Activated naive CD4-positive, alpha-beta T cell treated with anti-CD3 and anti-CD28 coated beads, Interleukin-2, amount 50 U/mL, for 24 hours (primary cell): ENCODE results near the gene PRM2.
A peak's percentile ranks its signal among the peaks of the same experiment; 100 is the strongest.

Experiments used
- H3K27ac Mint-ChIP-seq: one replicate; pipeline ENCODE4 v1.8.0; 2021; ENCODE audit warnings: mild to moderate bottlenecking, mixed read lengths
- H3K27me3 Mint-ChIP-seq: one replicate; pipeline ENCODE4 v1.8.0; 2021; ENCODE audit warnings: mixed read lengths
- H3K36me3 Mint-ChIP-seq: one replicate; pipeline ENCODE4 v1.8.0; 2021; ENCODE audit warnings: mixed read lengths
- H3K4me1 Mint-ChIP-seq: one replicate; pipeline ENCODE4 v1.8.0; 2021; ENCODE audit warnings: mixed read lengths
- H3K4me3 Mint-ChIP-seq: one replicate; pipeline ENCODE4 v1.8.0; 2021; ENCODE audit warnings: mild to moderate bottlenecking, mixed read lengths
- H3K9me3 Mint-ChIP-seq: one replicate; pipeline ENCODE4 v1.8.0; 2021; ENCODE audit warnings: mixed read lengths

Gene PRM2, protein sequence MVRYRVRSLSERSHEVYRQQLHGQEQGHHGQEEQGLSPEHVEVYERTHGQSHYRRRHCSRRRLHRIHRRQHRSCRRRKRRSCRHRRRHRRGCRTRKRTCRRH

DNA sequence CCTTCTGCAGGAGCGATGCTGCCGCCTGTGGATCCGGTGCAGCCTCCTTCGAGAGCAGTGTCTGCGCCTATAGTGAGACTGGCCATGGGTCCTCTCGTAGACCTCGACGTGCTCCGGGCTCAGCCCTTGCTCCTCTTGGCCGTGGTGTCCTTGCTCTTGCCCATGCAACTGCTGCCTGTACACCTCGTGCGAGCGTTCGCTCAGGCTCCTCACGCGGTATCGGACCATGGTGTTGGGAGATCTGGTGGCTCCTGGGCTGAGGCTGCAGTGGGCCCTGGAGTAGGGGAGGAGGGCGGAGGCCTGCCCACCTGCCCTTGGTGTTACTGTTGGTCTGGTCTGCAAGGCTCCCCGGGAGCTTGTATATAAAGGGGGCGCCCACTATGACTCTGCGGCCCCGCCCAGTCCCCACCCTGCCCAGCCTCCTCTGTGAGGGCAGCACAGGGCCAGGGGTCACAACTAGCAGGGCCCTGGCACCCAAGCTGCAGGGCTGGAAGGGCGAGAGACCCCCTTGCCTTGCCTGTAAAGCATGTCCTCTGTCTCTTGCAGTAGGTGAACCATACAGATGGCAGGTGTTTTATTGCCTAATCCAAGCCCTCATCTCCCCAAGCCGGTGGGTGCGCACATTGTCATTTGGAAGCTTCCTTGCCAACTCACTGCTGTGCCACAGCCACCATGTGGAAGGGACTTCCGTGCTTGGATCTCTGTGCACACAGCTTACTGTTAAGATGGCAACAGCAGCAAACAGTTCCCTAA lies at the start of gene PRM2:
TSS of gene PRM2 (minus strand) at position 338 of the 753 bp plus-strand sequence. CDS start at position 228, 110 bp downstream.
- H3K4me3 Mint-ChIP-seq = no peak within 1 kb of the TSS
- H3K27me3 Mint-ChIP-seq = no peaks in the 10 kb centered on the region
- no peaks in the 10 kb centered on the region for H3K9me3 Mint-ChIP-seq
- peak within 1 kb of the TSS; percentile 48 for H3K27ac Mint-ChIP-seq
- H3K36me3 Mint-ChIP-seq = no peaks in the 10 kb centered on the region
- H3K4me1 Mint-ChIP-seq = no peaks in the 10 kb centered on the region

DNA sequence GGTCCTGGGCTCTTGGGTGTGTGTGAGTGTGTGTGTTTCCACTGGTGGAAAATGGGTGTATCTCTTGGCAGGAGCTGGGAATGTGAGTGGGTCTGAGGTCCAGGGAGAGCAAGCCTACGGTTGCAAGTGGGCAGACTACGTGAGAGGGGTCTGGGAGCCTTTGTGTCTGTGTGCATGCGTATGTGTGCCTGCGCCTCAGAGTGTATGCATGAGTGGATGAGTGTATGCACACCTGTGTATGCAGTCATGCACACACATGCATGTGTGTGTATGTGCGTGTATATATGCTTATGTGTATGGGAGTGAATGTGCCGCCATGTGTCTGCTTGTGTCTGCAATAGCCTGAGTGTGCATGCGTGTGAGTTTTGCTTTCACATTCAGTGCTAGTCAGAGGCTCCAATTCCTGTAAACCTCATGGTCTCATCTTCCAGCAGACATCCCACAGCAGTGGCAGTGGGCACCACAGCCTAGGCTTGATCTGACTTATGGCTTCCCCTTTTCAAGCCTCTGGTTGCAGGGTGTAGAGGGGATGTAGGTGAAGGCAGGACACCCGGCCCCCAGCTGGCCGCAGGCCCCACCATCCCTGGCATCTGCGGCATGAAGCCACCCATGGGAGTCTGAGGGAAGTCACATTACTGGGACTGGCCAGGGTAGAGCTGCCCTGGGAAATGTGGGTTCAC lies 49.3 kb upstream of the PRM2 start:
- Mint-ChIP-seq H3K4me1 (peaks cover 36% of the 10 kb centered on the region), H3K36me3 (no peaks in the 10 kb centered on the region), H3K4me3 (no peak overlapping the region), H3K9me3 (no peaks in the 10 kb centered on the region), H3K27ac (no peak overlapping the region), H3K27me3 (no peaks in the 10 kb centered on the region)

DNA sequence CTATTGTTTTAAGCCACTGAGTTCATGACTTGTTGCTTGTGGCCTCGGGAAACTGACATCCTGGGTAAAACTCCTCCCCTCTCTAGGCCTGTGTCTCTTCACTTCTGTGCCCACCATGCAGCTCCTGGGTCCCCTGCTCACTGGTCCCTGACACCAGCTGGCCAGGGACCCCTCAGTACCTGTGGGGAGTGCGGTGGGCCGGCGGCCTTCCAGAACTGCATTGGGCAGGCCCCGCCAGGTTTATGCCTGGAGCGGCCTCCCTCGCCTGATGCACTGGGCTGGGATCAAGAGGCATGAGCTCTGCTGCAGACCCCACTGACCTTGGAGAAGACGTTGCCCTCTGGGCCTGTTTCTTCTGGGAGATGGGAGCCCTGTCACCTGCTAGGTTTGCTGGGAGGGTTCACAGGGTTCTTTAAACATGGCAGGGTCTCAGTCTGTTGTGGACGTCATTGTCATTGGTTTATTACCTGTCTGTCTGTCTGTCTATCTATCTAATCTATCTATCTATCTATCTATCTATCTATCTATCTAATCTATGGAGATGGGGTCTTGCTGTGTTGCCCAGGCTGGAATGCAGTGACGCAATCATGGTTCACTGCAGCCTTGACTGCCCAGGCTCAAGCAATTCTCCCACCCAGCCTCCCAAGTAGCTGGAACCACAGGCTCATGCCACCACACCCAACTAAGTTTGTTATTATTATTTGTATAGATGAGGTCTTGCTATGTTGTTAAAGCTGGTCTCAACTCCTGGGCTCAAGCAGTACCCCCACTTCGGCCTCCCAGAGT lies 47.5 kb upstream of the PRM2 start:
- peaks cover 30% of the 10 kb centered on the region for H3K4me1 Mint-ChIP-seq
- no peaks in the 10 kb centered on the region for H3K27me3 Mint-ChIP-seq
- H3K9me3 Mint-ChIP-seq = no peaks in the 10 kb centered on the region
- H3K4me3 Mint-ChIP-seq = no peak overlapping the region
- no peaks in the 10 kb centered on the region for H3K36me3 Mint-ChIP-seq
- H3K27ac Mint-ChIP-seq = no peak overlapping the region

DNA sequence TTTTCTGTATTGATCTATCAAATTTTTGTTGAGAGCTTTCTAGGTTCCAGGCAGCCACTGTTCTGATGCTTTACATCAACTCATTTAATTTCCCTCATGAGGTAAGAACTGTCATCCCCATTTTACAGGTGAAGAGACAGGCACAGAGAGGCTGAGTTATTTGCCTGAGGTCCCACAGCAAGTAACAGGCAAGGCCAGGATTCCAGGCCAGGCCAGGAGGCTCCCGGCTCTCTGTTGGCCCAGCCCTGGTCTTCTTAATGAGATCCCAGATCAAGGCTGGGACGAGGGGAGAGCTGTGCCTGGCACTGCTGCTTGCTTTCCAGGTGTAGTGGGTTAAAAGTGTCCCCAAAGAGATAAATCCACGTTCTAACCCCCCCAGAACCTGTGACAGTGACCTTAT lies 46.5 kb upstream of the PRM2 start:
- Mint-ChIP-seq H3K36me3 (no peaks in the 10 kb centered on the region), H3K4me1 (peaks cover 21% of the 10 kb centered on the region), H3K27me3 (no peaks in the 10 kb centered on the region), H3K9me3 (no peaks in the 10 kb centered on the region), H3K27ac (no peak overlapping the region), H3K4me3 (no peak overlapping the region)

DNA sequence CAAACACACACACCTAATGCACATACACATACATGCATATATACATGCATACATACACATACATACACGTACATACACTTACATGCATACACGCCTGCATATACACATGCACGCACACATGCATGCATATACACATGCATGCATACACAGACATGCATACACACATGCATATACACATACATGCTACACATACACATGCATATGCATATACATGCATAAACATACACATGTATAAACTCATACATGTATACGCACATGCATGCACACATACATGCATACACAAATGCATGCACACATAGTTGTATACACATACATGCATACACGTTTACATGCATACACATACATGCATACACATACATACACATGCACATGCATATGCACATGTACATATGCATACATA lies 45.4 kb upstream of the PRM2 start:
- Mint-ChIP-seq H3K27ac (no peak overlapping the region), H3K27me3 (no peaks in the 10 kb centered on the region), H3K9me3 (no peaks in the 10 kb centered on the region), H3K36me3 (no peaks in the 10 kb centered on the region), H3K4me1 (peaks cover 10% of the 10 kb centered on the region), H3K4me3 (no peak overlapping the region)

DNA sequence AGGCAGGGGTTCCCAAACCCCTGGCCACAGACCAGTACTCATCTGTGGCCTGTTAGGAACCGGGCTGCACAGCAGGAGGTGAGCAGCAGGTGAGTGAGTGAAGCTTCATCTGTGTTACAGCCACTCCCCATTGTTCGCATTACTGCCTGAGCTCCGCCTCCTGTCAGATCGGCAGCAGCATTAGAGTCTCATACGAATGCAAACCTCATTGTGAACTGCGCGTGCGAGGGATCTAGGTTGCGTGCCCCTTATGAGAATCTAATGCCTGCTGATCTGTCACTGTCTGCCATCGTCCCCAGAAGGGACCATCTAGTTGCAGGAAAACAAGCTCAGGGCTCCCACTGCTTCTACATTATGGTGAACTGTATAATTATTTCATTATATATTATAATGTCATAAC lies 43.9 kb upstream of the PRM2 start:
- Mint-ChIP-seq H3K4me1 (peaks cover 6% of the 10 kb centered on the region), H3K9me3 (no peaks in the 10 kb centered on the region), H3K27me3 (no peaks in the 10 kb centered on the region), H3K36me3 (no peaks in the 10 kb centered on the region), H3K4me3 (no peak overlapping the region), H3K27ac (no peak overlapping the region)

DNA sequence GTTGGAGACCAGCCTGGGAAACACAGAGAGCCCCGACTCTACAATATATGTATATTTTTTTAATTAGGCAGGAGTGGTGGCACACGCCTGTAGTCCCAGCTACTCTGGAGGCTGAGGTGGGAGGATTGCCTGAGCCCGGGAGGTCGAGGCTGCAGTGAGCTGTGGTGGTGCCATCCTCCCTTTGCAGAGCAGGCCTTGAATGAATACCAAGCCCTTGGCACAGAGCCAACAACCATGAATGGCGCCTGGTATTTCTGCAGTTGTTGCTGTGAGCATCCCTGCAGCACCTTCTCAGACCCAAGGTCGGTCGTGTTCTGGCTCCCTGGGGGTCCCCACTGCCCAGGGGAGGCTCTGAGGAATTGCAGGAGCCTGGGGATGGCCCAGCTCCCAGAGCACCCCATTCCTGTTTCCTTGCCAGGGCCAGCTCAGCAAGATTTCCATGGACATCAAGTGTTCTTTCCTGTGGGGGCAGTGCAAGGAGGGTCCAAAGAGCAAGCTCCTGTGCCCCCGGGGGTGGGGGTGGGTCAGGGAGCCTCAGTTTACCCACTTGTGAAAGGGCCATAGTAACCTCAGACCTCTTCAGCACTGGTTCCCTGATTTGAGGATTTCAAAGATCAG lies 43.4 kb upstream of the PRM2 start:
- Mint-ChIP-seq H3K27me3 (no peaks in the 10 kb centered on the region), H3K4me1 (peaks cover under 1% of the 10 kb centered on the region), H3K9me3 (no peaks in the 10 kb centered on the region), H3K27ac (no peak overlapping the region), H3K4me3 (no peak overlapping the region), H3K36me3 (no peaks in the 10 kb centered on the region)

DNA sequence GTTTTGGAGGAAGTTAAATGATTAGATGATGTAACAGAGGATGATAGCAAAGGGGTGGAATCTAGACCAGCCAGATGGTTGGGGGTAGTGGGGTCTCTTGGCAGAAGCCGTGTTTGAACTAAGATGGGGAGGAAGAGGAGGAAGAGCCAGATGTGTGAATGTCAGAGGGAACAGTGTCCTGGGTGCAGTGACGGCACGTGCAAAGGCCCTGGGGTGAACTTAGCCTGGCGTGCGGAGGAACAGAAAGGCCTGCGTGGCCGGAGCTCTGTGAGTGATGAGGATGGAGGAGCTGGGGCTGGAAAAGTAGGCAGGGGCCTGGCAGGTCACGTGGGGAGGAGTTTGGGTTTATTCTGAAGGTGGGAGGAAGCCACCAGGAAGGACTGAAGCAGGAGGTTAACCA lies 42.5 kb upstream of the PRM2 start:
- Mint-ChIP-seq H3K4me1 (peaks cover 2% of the 10 kb centered on the region), H3K36me3 (no peaks in the 10 kb centered on the region), H3K4me3 (no peak overlapping the region), H3K9me3 (no peaks in the 10 kb centered on the region), H3K27ac (peak overlapping the region; percentile 8), H3K27me3 (no peaks in the 10 kb centered on the region)

DNA sequence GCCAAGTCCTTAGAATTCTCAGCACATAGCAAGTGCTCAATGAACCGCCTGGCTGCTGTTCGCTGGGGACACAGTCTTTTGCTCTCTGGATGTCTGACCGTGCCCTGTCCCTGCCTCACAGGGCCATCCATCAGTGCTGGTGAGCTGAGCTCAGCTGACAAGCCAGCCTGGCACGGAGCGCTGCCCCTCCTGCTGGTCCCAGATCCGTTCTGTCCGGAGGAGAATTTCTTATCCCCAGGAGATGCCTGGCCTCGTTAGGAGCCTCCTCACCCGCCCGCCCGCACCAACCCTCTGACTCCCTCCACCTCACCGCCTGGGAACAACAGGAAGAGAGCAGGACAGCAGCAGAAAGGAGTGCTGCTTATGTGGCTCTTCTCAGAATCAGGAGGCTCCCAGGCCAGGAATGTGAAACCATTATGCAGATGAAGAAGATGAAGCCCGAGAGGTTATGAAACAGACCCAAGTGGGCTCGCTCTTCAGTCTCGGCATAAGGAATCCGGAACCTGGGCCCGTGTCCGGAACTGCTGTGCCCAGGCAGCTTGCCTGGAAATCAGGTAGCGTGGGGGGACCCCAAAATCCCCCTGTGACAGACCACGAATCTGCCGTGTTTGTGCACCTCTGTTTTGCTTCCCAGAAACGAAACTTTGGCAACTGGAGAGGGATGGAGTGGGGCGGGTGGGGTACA lies 40.2 kb upstream of the PRM2 start:
- peaks cover 24% of the 10 kb centered on the region for H3K4me1 Mint-ChIP-seq
- no peaks in the 10 kb centered on the region for H3K27me3 Mint-ChIP-seq
- H3K9me3 Mint-ChIP-seq = no peaks in the 10 kb centered on the region
- no peak overlapping the region for H3K4me3 Mint-ChIP-seq
- H3K36me3 Mint-ChIP-seq = no peaks in the 10 kb centered on the region
- no peak overlapping the region for H3K27ac Mint-ChIP-seq

DNA sequence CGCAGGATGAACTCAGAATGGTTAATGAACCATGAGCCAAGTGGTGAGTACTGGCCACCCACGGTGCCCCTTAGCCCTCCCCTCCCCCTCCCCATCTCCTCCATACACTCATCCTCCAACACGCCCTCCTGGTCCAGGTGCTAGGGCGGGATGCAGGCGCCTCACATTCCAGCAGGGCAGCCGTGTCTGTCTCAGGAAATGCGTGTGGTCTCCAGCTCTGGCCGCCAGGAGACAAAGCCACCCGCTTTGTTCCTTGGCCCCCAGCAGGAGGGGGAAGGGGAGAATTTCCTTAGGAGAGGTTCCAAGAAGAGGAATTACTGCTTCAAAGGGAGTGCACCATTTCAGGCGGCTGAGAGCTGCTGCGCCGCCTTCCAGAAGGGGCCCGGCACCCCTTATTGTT lies 39.2 kb upstream of the PRM2 start:
- H3K36me3 Mint-ChIP-seq = no peaks in the 10 kb centered on the region
- H3K27ac Mint-ChIP-seq = no peak overlapping the region
- H3K4me1 Mint-ChIP-seq = peaks cover 33% of the 10 kb centered on the region
- H3K27me3 Mint-ChIP-seq = no peaks in the 10 kb centered on the region
- H3K4me3 Mint-ChIP-seq = no peak overlapping the region
- H3K9me3 Mint-ChIP-seq = no peaks in the 10 kb centered on the region

DNA sequence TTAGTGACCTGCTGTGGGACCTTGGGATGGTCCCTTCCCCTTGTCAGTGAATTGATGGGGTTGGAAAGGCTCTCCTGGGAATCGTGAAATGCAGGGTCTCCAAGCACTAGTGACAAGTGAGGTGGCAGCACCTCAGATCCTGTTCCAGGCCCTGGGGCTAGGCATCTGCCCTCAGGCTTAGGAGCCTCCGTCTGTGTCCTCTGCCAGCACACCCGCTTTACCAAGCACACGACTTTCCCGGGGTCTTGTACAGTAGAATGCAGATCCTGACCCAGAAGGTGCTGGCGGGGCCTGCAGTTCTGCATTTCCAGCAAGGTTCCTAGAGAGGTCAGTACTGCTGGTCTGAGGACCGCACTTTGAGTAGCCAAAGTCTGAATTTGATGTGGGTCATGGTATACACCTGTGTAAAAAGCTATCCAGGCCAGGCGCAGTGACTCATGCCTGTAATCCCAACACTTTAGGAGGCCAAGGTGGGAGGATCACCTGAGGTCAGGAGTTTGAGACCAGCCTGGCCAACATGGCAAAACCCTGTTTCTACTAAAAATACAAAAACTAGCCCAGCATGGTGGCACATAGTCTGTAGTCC lies 38.1 kb upstream of the PRM2 start:
- Mint-ChIP-seq H3K36me3 (no peaks in the 10 kb centered on the region), H3K4me1 (peaks cover 42% of the 10 kb centered on the region), H3K27me3 (no peaks in the 10 kb centered on the region), H3K4me3 (no peak overlapping the region), H3K27ac (no peak overlapping the region), H3K9me3 (no peaks in the 10 kb centered on the region)

DNA sequence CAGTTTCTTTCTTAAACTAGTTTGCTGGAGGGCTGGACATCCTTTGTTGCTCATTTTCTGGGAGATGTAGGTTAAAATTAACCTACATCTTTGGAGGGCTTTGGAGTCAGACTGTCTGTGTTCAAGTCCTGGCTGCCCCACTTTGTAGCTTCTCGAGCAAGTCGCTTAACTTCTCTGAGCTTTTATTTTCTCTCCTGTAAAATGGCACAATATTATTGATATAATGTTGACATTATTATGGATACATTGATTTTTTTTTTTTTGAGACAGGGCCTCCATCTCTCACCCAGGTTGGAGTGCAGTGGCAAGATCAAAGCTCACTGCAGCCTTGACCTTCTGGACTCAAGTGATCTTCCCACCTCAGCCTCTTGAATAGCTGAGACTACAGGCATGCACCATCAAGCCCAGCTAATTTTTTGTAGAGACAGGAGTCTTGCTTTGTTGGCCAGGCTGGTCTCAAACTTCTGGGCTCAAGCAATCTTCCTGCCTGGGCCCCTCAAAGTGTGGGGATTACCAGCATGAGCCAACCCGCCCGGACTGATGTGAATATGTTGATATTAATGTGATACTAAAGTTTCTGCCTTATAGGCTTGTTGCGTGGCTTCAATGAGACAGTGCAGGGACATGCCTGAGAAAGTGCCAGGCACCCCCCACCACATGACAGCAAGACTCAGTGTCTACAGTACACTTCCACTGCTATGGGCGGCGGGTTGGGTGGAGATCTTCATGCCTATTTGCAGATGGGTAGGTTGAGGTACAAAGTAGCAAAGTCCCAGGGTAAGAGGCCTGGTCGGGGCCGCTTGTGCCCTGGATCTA lies 37.4 kb upstream of the PRM2 start:
- H3K27me3 Mint-ChIP-seq = no peaks in the 10 kb centered on the region
- H3K27ac Mint-ChIP-seq = no peak overlapping the region
- H3K36me3 Mint-ChIP-seq = no peaks in the 10 kb centered on the region
- no peak overlapping the region for H3K4me3 Mint-ChIP-seq
- no peaks in the 10 kb centered on the region for H3K9me3 Mint-ChIP-seq
- peaks cover 42% of the 10 kb centered on the region for H3K4me1 Mint-ChIP-seq

DNA sequence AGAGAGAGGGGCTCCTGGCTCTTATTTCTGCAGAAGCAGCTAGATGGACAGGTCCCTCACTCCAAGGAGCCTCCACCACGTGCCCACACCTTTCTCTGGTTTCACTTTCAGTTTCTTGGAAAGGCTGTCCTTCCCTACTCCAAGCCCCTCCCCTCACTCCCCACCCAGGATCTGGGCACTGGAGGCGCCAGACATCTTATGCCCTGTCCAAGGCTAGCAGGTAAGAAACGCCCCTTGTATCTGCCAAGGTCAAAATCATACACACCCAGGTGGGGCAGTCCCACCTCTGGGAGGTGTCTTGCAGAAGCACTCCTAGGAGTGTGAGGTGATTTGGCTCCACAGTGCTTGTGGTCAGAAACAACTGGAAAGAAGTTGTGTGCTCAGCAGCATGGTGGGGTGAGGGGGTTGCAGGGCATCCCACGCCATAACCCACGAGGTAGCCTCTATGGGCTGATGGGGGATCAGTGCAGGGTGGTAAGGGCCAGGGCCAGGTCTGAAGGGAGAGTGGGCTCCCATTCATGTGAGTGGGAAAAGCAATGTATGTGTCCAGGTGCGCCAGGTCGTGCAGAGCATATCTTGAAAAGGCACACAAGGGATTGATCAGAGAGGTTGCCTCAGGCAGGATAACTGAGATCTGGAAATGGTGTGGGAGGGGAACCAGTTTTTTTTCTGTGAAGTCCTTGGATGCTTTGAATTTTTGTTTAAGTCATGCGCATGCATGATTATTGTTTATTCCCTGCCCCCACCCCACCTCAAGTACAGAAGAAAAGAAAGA lies 36.6 kb upstream of the PRM2 start:
- H3K9me3 Mint-ChIP-seq = no peaks in the 10 kb centered on the region
- no peaks in the 10 kb centered on the region for H3K36me3 Mint-ChIP-seq
- peaks cover 42% of the 10 kb centered on the region for H3K4me1 Mint-ChIP-seq
- H3K27ac Mint-ChIP-seq = peak overlapping the region; percentile 78
- H3K27me3 Mint-ChIP-seq = no peaks in the 10 kb centered on the region
- no peak overlapping the region for H3K4me3 Mint-ChIP-seq
